K562 (cell line): ENCODE measurements around the gene SLITRK4. TPM values are rescaled to one million over a fixed set of nuclear protein-coding genes. Genes with fewer than 3 reads are reported as not detected.

ENCODE experiments used
- CHCHD3 ChIP-seq: fragments of 250-450 bp; sonication (Bioruptor Pico); IDR thresholded peaks from 2 replicates; pipeline ENCODE4 v2.1.2; 2022; ENCODE audit warnings: mild to moderate bottlenecking
- KDM1A ChIP-seq, 2 experiments: fragments of 450-650 bp; IDR thresholded peaks; 2 replicates each; pipeline ENCODE4 v1.6.1; 2016; ENCODE audit warnings: mild to moderate bottlenecking in 2 of 2
- MAX ChIP-seq: sonication (generic); formaldehyde crosslinking; IDR thresholded peaks from 2 replicates; pipeline ENCODE4 v1.9.0; 2022; ENCODE audit warnings: mild to moderate bottlenecking, missing genetic modification reagents
- polyA plus RNA-seq, 8 experiments: library from polyadenylated mRNA; depleted of rRNA in 4 of 8; stranded (reverse) in 5 of 8; unstranded in 3 of 8; fragments of >200 nt; fragmentation: Nextera tagmentation in 2 of 8; fragmentation: Illumina TruSeq in 1 of 8; extraction: Ambion mirVana in 2 of 8; extraction: Trizol in 1 of 8; gene quantifications; 2 replicates each; pipeline versions ENCODE4 v1.2.1 to v1.2.3, GENCODE V29; 2011 to 2014; ENCODE audit warnings: inconsistent platforms in 1 of 8, missing spikeins in 1 of 8
- total RNA-seq, 7 experiments: library from RNA; depleted of rRNA in 6 of 7; stranded (reverse); fragments of >200 nt in 6 of 7; fragmentation: Illumina TruSeq in 2 of 7; extraction: Trizol in 2 of 7; gene quantifications; 2 replicates each; pipeline versions ENCODE4 v1.2.1 to v1.2.3, GENCODE V29; 2011 to 2021; ENCODE audit warnings: low replicate concordance in 1 of 7
- TF ChIP-seq, protein P1 (sequence below): fragments of 450-650 bp; IDR thresholded peaks from 2 replicates; pipeline ENCODE4 v1.6.1; 2016; ENCODE audit warnings: mild to moderate bottlenecking, moderate library complexity

SLITRK4 gene
- total and polyA plus RNA-seq, 9 of the 15 experiments (the other 6 are each of a cell fraction or from before 2014, with no cell fraction given), result not detected

GRCh38 chrX:143635915-143636314, at the start of gene SLITRK4 (continued):
- TF ChIP-seq MAX (CRISPR knock-in tag) (no peak), CHCHD3 (CRISPR knock-in tag) (no peak), KDM1A (IDR thresholded peaks at IDR 0.05) (no peak)
- TF ChIP-seq, protein P1, sequence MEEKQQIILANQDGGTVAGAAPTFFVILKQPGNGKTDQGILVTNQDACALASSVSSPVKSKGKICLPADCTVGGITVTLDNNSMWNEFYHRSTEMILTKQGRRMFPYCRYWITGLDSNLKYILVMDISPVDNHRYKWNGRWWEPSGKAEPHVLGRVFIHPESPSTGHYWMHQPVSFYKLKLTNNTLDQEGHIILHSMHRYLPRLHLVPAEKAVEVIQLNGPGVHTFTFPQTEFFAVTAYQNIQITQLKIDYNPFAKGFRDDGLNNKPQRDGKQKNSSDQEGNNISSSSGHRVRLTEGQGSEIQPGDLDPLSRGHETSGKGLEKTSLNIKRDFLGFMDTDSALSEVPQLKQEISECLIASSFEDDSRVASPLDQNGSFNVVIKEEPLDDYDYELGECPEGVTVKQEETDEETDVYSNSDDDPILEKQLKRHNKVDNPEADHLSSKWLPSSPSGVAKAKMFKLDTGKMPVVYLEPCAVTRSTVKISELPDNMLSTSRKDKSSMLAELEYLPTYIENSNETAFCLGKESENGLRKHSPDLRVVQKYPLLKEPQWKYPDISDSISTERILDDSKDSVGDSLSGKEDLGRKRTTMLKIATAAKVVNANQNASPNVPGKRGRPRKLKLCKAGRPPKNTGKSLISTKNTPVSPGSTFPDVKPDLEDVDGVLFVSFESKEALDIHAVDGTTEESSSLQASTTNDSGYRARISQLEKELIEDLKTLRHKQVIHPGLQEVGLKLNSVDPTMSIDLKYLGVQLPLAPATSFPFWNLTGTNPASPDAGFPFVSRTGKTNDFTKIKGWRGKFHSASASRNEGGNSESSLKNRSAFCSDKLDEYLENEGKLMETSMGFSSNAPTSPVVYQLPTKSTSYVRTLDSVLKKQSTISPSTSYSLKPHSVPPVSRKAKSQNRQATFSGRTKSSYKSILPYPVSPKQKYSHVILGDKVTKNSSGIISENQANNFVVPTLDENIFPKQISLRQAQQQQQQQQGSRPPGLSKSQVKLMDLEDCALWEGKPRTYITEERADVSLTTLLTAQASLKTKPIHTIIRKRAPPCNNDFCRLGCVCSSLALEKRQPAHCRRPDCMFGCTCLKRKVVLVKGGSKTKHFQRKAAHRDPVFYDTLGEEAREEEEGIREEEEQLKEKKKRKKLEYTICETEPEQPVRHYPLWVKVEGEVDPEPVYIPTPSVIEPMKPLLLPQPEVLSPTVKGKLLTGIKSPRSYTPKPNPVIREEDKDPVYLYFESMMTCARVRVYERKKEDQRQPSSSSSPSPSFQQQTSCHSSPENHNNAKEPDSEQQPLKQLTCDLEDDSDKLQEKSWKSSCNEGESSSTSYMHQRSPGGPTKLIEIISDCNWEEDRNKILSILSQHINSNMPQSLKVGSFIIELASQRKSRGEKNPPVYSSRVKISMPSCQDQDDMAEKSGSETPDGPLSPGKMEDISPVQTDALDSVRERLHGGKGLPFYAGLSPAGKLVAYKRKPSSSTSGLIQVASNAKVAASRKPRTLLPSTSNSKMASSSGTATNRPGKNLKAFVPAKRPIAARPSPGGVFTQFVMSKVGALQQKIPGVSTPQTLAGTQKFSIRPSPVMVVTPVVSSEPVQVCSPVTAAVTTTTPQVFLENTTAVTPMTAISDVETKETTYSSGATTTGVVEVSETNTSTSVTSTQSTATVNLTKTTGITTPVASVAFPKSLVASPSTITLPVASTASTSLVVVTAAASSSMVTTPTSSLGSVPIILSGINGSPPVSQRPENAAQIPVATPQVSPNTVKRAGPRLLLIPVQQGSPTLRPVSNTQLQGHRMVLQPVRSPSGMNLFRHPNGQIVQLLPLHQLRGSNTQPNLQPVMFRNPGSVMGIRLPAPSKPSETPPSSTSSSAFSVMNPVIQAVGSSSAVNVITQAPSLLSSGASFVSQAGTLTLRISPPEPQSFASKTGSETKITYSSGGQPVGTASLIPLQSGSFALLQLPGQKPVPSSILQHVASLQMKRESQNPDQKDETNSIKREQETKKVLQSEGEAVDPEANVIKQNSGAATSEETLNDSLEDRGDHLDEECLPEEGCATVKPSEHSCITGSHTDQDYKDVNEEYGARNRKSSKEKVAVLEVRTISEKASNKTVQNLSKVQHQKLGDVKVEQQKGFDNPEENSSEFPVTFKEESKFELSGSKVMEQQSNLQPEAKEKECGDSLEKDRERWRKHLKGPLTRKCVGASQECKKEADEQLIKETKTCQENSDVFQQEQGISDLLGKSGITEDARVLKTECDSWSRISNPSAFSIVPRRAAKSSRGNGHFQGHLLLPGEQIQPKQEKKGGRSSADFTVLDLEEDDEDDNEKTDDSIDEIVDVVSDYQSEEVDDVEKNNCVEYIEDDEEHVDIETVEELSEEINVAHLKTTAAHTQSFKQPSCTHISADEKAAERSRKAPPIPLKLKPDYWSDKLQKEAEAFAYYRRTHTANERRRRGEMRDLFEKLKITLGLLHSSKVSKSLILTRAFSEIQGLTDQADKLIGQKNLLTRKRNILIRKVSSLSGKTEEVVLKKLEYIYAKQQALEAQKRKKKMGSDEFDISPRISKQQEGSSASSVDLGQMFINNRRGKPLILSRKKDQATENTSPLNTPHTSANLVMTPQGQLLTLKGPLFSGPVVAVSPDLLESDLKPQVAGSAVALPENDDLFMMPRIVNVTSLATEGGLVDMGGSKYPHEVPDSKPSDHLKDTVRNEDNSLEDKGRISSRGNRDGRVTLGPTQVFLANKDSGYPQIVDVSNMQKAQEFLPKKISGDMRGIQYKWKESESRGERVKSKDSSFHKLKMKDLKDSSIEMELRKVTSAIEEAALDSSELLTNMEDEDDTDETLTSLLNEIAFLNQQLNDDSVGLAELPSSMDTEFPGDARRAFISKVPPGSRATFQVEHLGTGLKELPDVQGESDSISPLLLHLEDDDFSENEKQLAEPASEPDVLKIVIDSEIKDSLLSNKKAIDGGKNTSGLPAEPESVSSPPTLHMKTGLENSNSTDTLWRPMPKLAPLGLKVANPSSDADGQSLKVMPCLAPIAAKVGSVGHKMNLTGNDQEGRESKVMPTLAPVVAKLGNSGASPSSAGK, result no peak
